ENCODE measurements around the gene CNTNAP1. TPM values are rescaled to one million over a fixed set of nuclear protein-coding genes. Genes with fewer than 3 reads are reported as not detected.

The CNTNAP1 gene
- total and polyA plus RNA-seq, 10 of the 15 experiments (the other 5 are each of a cell fraction or from before 2014, with no cell fraction given): 0.95 to 29.9 (median 10.4) TPM

DNA sequence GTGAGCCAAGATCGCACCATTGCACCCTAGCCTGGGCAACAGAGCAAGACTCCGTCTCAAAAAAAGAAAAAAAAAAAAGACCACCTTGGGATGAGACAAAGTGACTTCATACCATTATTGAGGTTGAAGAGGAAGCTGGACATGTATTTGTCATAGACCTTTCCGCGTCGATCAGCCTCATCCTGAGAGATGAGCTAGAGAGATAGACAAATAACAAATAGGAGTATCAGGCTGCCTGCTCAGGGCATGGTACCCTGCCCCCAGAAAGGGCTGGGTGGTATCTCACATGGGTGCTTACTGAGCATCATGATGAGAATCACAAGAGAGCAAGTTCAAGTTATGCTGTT, 22.1 kb downstream of the CNTNAP1 start:
- Histone ChIP-seq H3K9ac (ENCODE audit: control insufficient read depth, insufficient read depth, low read length) (peak overlapping the region; percentile 55; the same call in 1 of the 2 replicates), H3K36me3 (ENCODE audit: control insufficient read depth in 2 of 2, insufficient read depth in 2 of 2, low read length in 1 of 2) (peaks cover 5 to 31% of the 10 kb centered on the region in 2 experiments), H3K79me2 (ENCODE audit: control insufficient read depth, insufficient read depth, low read length) (no peaks in the 10 kb centered on the region; the same call in 1 of the 2 replicates), H2AFZ (ENCODE audit: control insufficient read depth, low read depth, low read length) (no peak overlapping the region; the same call in 1 of the 2 replicates), H4K20me1 (ENCODE audit: control insufficient read depth, insufficient read depth) (no peaks in the 10 kb centered on the region), H3K4me1 (ENCODE audit: control insufficient read depth, insufficient read depth, low read length) (peaks cover 50% of the 10 kb centered on the region), H3K27ac (ENCODE audit: control insufficient read depth, insufficient read depth) (peak overlapping the region; percentile 92), H3K4me3 (no peak overlapping the region), H3K9me3 (replicated peaks; ENCODE audit: control insufficient read depth, insufficient read depth, low read length) (no peaks in the 10 kb centered on the region), H3K4me2 (ENCODE audit: control insufficient read depth, insufficient read depth) (peak overlapping the region; percentile 83), H3K27me3 (replicated peaks in 1 of 2; ENCODE audit: control insufficient read depth in 2 of 2, insufficient read depth in 2 of 2, low read length in 1 of 2) (no peaks in the 10 kb centered on the region)
- in situ Hi-C loops (cut with MboI): no loop called here
- FAIRE-seq: no peak
- BruUV-seq (replicated peaks): no TSS peak
- RAD21 ChIA-PET (ENCODE audit: unreplicated experiment): interaction anchor here (1.0 to 2.4 kb wide), 10 partner anchors 21 to 125 kb away, joined by 3 to 19 read pairs (median 6); partner anchors contain the start of genes CCR10, PLEKHH3, PSMC3IP and VPS25
- CTCF ChIA-PET: interaction anchor here (0.6 to 3.8 kb wide), 13 partner anchors 9 to 386 kb away, joined by 3 to 17 read pairs (median 5); partner anchors contain the start of genes CNTNAP1, PLEKHH3 and PSMC3IP
- SMC1A ChIA-PET (ENCODE audit: uncharacterized antibody, unreplicated experiment): interaction anchor here (0.6 to 4.3 kb wide), 9 partner anchors 21 to 220 kb away, joined by 3 to 28 read pairs (median 5); partner anchors contain the start of genes CCR10, PLEKHH3 and RAMP2
- DNase-seq (ENCODE audit: low read depth, low spot score): no peak
- intact Hi-C loops (cut with micrococcal nuclease; ENCODE audit: unreplicated experiment): no loop called here
- 0% methylated on average over 4 of the region's 5 CpGs for WGBS (ENCODE audit: insufficient coverage, insufficient replicate concordance, low lambda C conversion rate, missing lambda C conversion rate)
- peak; percentile 57 for ATAC-seq
- POLR2A ChIA-PET: interaction anchor here (0.5 to 2.6 kb wide), 12 partner anchors 15 to 310 kb away, joined by 3 to 12 read pairs (median 3); no protein-coding TSS in a partner anchor
- TF ChIP-seq, protein P1, sequence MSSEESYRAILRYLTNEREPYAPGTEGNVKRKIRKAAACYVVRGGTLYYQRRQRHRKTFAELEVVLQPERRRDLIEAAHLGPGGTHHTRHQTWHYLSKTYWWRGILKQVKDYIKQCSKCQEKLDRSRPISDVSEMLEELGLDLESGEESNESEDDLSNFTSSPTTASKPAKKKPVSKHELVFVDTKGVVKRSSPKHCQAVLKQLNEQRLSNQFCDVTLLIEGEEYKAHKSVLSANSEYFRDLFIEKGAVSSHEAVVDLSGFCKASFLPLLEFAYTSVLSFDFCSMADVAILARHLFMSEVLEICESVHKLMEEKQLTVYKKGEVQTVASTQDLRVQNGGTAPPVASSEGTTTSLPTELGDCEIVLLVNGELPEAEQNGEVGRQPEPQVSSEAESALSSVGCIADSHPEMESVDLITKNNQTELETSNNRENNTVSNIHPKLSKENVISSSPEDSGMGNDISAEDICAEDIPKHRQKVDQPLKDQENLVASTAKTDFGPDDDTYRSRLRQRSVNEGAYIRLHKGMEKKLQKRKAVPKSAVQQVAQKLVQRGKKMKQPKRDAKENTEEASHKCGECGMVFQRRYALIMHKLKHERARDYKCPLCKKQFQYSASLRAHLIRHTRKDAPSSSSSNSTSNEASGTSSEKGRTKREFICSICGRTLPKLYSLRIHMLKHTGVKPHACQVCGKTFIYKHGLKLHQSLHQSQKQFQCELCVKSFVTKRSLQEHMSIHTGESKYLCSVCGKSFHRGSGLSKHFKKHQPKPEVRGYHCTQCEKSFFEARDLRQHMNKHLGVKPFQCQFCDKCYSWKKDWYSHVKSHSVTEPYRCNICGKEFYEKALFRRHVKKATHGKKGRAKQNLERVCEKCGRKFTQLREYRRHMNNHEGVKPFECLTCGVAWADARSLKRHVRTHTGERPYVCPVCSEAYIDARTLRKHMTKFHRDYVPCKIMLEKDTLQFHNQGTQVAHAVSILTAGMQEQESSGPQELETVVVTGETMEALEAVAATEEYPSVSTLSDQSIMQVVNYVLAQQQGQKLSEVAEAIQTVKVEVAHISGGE (CRISPR knock-in tag; IDR thresholded peaks at IDR 0.05): no peak
- TF ChIP-seq LARP7 (IDR thresholded peaks at IDR 0.05) (no peak), RFX5 (IDR thresholded peaks at IDR 0.05; ENCODE audit: low read depth, low read length) (no peak), CREB1 (IDR thresholded peaks at IDR 0.05; ENCODE audit: low read depth) (0 out of 2 replicates have a peak, but pooled peaks have one; percentile 14), IRF5 (IDR thresholded peaks at IDR 0.05; ENCODE audit: borderline replicate concordance) (no peak), PAX8 (IDR thresholded peaks at IDR 0.05) (no peak), WRNIP1 (IDR thresholded peaks at IDR 0.05; ENCODE audit: borderline replicate concordance, low read depth, low read length) (no peak), HDGF (IDR thresholded peaks at IDR 0.05) (peak; percentile 77; the same call in 1 of the 2 replicates), POLR2A (IDR thresholded peaks at IDR 0.05; ENCODE audit: low read depth, low read length) (peak; percentile 14; the same call in 1 of the 2 replicates), ATF7 (IDR thresholded peaks at IDR 0.05; ENCODE audit: low read depth) (no peak), PKNOX1 (IDR thresholded peaks at IDR 0.05) (0 out of 2 replicates have a peak, but pooled peaks have one; percentile 14)

All from GM12878 (cell line).